ENCODE results near the gene NAT8.
"Not testable (repeated sequence)": the region's sequence is repeated elsewhere in the genome, so short reads cannot be mapped to it uniquely, and the experiment has no call there.

Gene NAT8, protein sequence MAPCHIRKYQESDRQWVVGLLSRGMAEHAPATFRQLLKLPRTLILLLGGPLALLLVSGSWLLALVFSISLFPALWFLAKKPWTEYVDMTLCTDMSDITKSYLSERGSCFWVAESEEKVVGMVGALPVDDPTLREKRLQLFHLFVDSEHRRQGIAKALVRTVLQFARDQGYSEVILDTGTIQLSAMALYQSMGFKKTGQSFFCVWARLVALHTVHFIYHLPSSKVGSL

DNA sequence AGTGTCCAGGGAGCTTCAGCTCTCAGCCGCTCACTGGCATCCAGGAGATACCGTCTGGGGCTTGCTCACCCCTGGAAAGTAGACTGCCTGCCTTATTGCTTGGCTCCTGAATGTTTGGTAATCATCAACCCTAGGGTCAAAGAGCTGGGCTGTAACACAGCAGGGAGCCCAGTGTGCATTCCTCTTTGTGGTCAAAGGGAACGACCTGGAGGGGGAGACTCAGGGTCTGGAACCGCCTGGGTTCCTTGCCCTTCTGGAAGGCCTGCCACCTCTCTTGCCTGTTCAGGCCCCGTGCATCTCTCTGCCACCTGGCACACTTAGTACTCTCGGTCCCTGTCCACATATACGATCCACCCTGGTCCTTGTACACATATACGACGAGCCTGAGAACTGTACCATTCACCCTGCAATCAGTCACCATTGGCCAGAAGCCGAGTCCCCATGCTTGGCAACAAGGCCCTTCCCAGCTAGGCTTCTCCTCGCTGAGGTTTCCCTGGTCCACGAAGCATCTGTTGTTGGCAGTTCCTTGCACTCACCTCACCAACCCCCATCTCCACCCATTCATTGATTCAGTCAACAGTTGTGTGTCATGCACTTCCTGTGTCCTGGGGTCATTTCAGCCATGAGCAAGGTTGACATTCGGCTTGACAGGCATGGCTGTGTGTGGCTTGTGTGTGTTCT is at the start of gene NAT8:
Gene NAT8, minus strand, starts transcription at position 85 of the 681 bp plus-strand sequence. CDS start 794 bp downstream, outside the sequence.
- FAIRE-seq (peak; percentile 93), DNase-seq (ENCODE audit: low spot score) (peak; percentile 68)

- not testable (repeated sequence) for DNase-seq (ENCODE audit: low spot score)
- peak; percentile 48 for FAIRE-seq
Observed at GRCh38 chr2:73690372-73691088, 48.3 kb upstream of the NAT8 start.

- not testable (repeated sequence) for FAIRE-seq
Observed at GRCh38 chr2:73688494-73688893, 46.3 kb upstream of the NAT8 start.

GRCh38 chr2:73685764-73686438 is 43.7 kb upstream of the NAT8 start:
- DNase-seq (ENCODE audit: low spot score) (no peak), FAIRE-seq (no peak)

More at GRCh38 chr2:73688494-73688893, 46.3 kb upstream of the NAT8 start:
- not testable (repeated sequence) for DNase-seq (ENCODE audit: low spot score)

GRCh38 chr2:73684905-73685304 is 42.7 kb upstream of the NAT8 start:
- not testable (repeated sequence) for DNase-seq (ENCODE audit: low spot score); FAIRE-seq

DNA sequence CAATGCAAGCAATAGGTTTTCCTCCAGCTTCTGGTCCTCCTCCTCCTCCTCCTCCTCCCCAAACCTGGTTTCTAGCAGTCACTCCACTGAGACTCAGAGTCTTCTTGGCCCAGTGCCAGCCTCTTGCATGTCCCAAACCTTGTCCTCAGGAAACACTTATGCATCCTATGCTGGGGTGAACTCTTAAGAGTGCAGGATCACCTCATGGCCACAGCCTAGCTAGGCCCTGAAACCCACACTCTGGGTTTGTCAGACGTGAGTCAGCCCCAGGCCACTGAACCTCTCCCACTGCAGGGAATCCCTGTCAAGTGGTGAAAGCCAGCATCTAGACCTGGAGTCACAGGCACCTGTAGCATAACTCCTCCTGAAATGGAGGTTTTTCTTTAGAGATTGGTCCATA is 42.1 kb upstream of the NAT8 start:
- FAIRE-seq; DNase-seq (ENCODE audit: low spot score): not testable (repeated sequence)

GRCh38 chr2:73679951-73680571 is 37.8 kb upstream of the NAT8 start:
- not testable (repeated sequence) for FAIRE-seq; DNase-seq (ENCODE audit: low spot score)

GRCh38 chr2:73679237-73679636 is 37.0 kb upstream of the NAT8 start:
- FAIRE-seq; DNase-seq (ENCODE audit: low spot score): not testable (repeated sequence)

DNA sequence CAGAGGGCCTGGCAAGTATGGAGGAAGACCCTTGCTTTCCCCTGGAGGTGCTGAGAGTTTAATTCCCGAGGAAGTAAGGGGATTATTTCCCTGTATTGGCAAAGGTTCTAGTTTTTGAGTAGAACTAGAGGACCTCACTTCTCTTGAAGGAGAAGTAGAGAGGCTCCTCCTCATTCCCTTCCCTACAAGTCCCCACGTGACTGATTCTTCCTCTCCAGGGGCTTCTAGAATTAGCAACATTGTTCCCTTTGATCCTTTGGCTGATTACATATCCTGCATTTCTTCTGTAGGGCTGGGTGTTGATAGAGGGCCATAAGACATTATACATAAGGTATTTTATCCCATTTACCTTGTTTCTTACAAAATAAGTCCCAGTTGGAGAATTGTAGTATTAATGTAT is 35.8 kb upstream of the NAT8 start:
- not testable (repeated sequence) for DNase-seq (ENCODE audit: low spot score); FAIRE-seq

DNA sequence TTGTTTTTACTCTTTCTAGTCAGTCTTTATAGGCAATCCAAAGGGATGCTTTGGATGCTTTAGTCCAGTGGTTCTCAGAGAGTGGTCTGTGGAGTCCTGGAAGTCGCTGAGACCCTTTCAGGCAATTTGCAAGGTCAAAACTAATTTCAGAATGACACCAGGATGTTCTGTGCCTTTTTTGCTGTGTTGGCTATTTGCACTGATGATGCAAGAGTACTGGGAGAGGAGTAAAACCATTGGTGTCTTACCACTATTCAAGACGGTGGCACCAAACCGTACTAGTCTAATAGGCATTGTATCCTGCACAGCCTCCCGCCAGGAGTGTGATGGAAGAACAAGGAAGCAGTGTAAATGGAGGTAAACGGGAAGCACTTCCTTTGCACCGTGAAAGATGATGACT is 34.0 kb upstream of the NAT8 start:
- not testable (repeated sequence) for FAIRE-seq; DNase-seq (ENCODE audit: low spot score)

GRCh38 chr2:73674696-73675157 is 32.5 kb upstream of the NAT8 start:
- FAIRE-seq; DNase-seq (ENCODE audit: low spot score): not testable (repeated sequence)

GRCh38 chr2:73669976-73670375 is 27.8 kb upstream of the NAT8 start:
- DNase-seq (ENCODE audit: low spot score); FAIRE-seq: not testable (repeated sequence)

- not testable (repeated sequence) for DNase-seq (ENCODE audit: low spot score); FAIRE-seq
Observed at GRCh38 chr2:73667239-73667638, 25.0 kb upstream of the NAT8 start.

DNA sequence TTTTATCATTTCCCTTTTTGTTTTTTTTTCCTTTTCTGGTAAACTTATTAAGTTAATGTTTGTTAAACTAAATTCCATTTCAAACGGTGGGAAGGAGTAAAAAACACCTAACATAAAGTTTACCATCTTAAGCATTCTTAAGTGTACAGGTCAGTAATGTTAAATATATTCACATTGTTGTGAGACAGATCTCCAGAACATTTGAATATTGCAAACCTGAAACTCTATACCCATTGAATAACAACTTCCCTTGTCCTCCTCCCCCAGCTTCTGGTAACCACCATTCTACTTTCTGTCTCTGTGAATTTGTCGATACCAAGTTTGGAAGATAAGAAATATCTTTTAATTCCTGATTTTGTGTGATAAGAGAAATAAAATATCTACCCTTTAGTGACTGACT is 12.0 kb upstream of the NAT8 start:
- no peak for DNase-seq (ENCODE audit: low spot score)
- FAIRE-seq = no peak

GRCh38 chr2:73652348-73652747 is 10.1 kb upstream of the NAT8 start:
- no peak for FAIRE-seq
- DNase-seq (ENCODE audit: low spot score) = no peak

GRCh38 chr2:73651591-73652230 is 9.5 kb upstream of the NAT8 start:
- FAIRE-seq (no peak), DNase-seq (ENCODE audit: low spot score) (no peak)

- not testable (repeated sequence) for DNase-seq (ENCODE audit: low spot score); FAIRE-seq
Observed at GRCh38 chr2:73647690-73648089, 5.5 kb upstream of the NAT8 start.

DNA sequence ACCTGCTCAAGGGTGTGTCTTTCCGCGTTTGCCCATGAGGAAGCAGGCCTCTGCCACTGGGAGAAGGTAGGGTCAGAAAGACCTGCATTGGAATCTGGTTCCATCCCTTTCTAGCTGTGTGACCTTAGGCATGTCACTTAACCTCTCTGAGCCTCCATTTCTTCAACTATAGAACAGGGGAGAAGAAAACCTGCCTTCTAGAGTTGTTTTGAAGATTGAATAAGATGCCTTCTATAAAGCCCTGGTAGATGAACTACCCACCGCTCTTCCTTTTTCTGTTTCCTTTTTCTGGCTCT is 507 bp downstream of the NAT8 start:
- FAIRE-seq = no peak

GRCh38 chr2:73640946-73641766 is 1.1 kb downstream of the NAT8 start:
- DNase-seq (ENCODE audit: low spot score) (no peak), FAIRE-seq (no peak)

More for the DNA sequence above, 507 bp downstream of the NAT8 start:
- DNase-seq (ENCODE audit: low spot score) = no peak

DNA sequence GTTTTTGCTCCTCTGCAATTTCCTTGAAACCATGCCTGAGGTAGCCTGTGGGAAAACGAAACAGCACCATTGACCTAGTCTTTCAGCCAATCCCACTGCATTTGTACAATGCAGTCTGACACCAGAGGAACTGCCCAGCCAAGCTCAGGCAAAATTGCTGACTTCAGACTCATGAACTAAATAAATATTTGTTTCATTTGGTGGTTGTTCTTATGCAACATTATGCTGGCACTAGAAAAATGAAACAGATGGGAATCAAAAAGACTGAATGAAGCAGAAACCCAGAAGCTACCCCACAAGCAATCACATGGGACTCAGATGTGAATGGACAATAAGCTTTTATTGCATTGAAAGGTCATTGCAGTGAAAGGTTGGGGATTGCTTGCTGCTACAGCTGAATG is 1.7 kb downstream of the NAT8 start:
- no peak for DNase-seq (ENCODE audit: low spot score)
- FAIRE-seq = no peak
